Immature natural killer cell (primary cell): Measurements from ENCODE around the gene BOK. TPM values are rescaled to one million over a fixed set of nuclear protein-coding genes. Genes with fewer than 3 reads are reported as not detected.

Experiments used
- DNase-seq, 3 donors: peaks; one replicate each; pipeline ENCODE4 v3.0.0; 2022; ENCODE audit warnings: mixed read lengths in 1 of 3
- H3K27ac Mint-ChIP-seq, 6 donors: one replicate each; pipeline ENCODE4 v1.8.0; 2020; ENCODE audit warnings: mixed read lengths in 6 of 6, mild to moderate bottlenecking in 5 of 6, inconsistent platforms in 4 of 6, moderate library complexity in 3 of 6
- H3K27me3 Mint-ChIP-seq, 3 donors: one replicate each; pipeline ENCODE4 v1.8.0; 2020 to 2021; ENCODE audit warnings: low read depth in 3 of 3, mild to moderate bottlenecking in 3 of 3, mixed read lengths in 3 of 3, moderate library complexity in 3 of 3, inconsistent platforms in 1 of 3
- H3K36me3 Mint-ChIP-seq, 3 donors: one replicate each; pipeline ENCODE4 v1.8.0; 2020; ENCODE audit warnings: mixed read lengths in 3 of 3, inconsistent platforms in 2 of 3, mild to moderate bottlenecking in 2 of 3
- H3K4me1 Mint-ChIP-seq, 2 donors: one replicate each; pipeline ENCODE4 v1.8.0; 2020; ENCODE audit warnings: inconsistent platforms in 2 of 2, mild to moderate bottlenecking in 2 of 2, mixed read lengths in 2 of 2, moderate library complexity in 1 of 2
- H3K4me3 Mint-ChIP-seq, 5 donors: one replicate each; pipeline ENCODE4 v1.8.0; 2020; ENCODE audit warnings: mild to moderate bottlenecking in 5 of 5, mixed read lengths in 5 of 5, inconsistent platforms in 3 of 5, moderate library complexity in 3 of 5
- H3K9me3 Mint-ChIP-seq, 6 donors: one replicate each; pipeline ENCODE4 v1.8.0; 2020; ENCODE audit warnings: mild to moderate bottlenecking in 6 of 6, mixed read lengths in 6 of 6, inconsistent platforms in 4 of 6, moderate library complexity in 3 of 6
- polyA plus RNA-seq, 3 donors: library from polyadenylated mRNA; unstranded; fragments of 300-500 nt; fragmentation: Illumina TruSeq; gene quantifications; one replicate each; pipeline ENCODE4 v1.2.3, GENCODE V29; 2021

BOK gene
- polyA plus RNA-seq, 3 donors from 2014 or later: 15.2 to 21.4 (median 17.2) TPM

DNA sequence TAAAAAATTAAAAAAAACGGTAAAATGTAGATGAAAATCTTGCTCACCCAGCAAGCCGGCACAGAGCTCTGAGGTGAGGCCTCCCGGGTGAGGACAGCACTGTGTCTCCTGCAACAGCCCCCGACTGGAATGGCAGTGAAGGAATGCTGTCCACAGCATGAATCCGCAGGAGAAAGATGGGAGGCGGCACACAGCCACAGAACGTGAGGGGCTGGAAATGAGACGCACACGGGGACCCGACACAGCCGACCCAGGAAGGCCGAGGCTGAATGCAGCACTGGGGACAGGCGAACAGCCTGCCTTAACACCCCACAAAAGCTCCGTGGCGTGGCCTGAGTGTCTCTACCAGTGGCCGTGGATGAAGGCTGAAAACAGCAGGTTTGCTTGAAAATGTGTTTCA is 34.7 kb downstream of the BOK start:
- Mint-ChIP-seq H3K4me1 (no peaks in the 10 kb centered on the region), H3K4me3 (no peak overlapping the region), H3K36me3 (peaks cover 4 to 20% (median 11%) of the 10 kb centered on the region in 3 donors), H3K9me3 (peaks cover 0 to 2% (median 0%) of the 10 kb centered on the region in 6 donors), H3K27me3 (no peaks in the 10 kb centered on the region), H3K27ac (no peak overlapping the region)
- no peak for DNase-seq

DNA sequence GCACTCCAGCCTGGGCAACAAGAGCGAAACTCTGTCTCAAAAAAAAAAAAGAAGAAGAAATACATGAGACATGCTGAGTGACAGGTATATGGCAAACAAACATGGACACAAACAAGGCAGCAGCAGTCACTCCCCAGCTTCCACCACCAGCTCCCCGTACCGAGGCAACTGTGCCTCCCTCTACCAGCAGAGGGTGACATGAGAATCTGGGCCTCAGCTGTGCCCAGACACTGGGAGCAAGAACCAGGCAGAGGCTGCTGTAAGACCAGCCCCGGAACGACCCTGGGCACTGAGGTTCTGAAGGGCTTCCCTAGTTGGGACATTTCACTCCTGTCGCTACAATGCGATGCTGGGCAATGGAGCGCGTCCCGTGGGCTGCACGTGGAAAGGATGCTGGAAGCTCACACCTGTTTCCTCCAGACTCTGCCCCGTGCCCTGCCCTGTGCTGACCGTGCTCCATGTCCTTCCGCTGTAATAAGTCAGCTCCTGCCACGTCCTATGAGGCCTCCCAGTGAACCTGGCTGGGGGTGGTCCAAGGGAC is 37.1 kb downstream of the BOK start:
- Mint-ChIP-seq H3K4me3 (peak overlapping the region in 1 of 5 donors; percentile 13), H3K27me3 (no peaks in the 10 kb centered on the region), H3K27ac (no peak overlapping the region), H3K9me3 (no peaks in the 10 kb centered on the region), H3K36me3 (peaks cover 8 to 19% (median 8%) of the 10 kb centered on the region in 3 donors), H3K4me1 (no peaks in the 10 kb centered on the region)
- DNase-seq: peak in 1 of 3 donors; percentile 23

DNA sequence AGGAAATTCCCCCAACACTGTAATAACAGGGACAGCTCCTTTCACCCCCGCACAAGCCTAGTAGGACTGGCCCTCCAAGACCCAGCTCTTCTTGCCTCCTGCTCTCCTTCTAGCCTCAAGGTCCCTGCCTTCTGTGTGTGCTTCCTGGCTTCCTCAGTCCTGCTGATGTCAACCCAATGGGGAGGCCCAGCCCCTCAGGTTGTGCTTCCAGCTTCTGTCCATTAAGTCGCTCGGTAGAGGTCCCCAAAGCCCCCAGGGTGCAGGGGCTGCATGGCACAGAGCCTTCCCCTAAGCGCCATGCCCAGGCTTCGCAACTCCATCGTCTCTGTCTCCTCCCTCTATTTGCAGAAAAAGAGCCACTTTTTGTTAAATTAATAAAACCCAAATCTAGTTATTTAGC is 39.0 kb downstream of the BOK start:
- peaks cover 13 to 30% (median 15%) of the 10 kb centered on the region in 3 donors for H3K36me3 Mint-ChIP-seq

DNA sequence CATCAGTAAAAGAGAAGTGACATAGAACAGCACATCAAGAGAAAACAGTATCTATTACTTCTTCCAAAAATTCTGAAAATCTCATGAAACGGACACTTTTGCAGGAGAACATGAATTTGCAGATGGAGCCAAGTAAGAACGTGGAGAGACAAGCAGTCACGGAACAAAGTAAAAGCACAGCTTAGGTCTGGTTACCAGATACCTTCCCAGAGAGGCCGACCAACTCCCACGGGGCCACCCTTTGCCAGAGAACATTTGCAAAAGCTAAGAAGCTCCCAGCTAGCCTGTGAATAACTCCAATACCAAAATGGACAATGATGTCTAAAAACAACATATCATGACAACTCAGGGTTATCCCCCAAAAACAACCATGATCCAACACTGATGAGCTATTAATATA is 39.5 kb downstream of the BOK start:
- DNase-seq: no peak
- Mint-ChIP-seq H3K4me3 (no peak overlapping the region), H3K27ac (no peak overlapping the region), H3K4me1 (no peaks in the 10 kb centered on the region), H3K27me3 (no peaks in the 10 kb centered on the region), H3K36me3 (peaks cover 13 to 30% (median 15%) of the 10 kb centered on the region in 3 donors), H3K9me3 (no peaks in the 10 kb centered on the region)

More for the DNA sequence above, 39.0 kb downstream of the BOK start:
- H3K4me3 Mint-ChIP-seq: no peak overlapping the region
- no peaks in the 10 kb centered on the region for H3K27me3 Mint-ChIP-seq
- no peaks in the 10 kb centered on the region for H3K9me3 Mint-ChIP-seq
- H3K4me1 Mint-ChIP-seq: no peaks in the 10 kb centered on the region
- DNase-seq: no peak
- H3K27ac Mint-ChIP-seq: no peak overlapping the region

DNA sequence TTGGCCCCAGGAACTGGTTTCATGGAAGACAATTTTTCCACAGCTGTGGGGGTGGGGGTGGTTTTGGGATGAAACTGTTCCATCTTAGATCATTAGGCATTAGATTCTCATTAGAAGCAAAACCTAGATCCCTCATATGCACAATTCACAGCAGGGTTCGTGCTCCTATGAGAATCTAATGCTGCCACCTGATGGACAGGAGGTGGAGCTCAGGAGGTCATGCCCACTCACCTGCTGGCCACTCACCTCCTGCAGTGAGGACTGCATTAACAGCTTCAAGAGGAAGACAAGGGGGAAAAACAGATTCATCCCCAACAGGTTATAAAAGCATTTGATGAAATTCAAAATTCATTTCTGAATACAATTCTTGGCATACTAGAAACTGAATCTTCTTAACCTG is 39.9 kb downstream of the BOK start:
- Mint-ChIP-seq H3K4me3 (no peak overlapping the region), H3K4me1 (no peaks in the 10 kb centered on the region), H3K27me3 (no peaks in the 10 kb centered on the region), H3K27ac (no peak overlapping the region), H3K9me3 (no peaks in the 10 kb centered on the region), H3K36me3 (peaks cover 13 to 33% (median 17%) of the 10 kb centered on the region in 3 donors)
- DNase-seq: peak in 1 of 3 donors; percentile 18

DNA sequence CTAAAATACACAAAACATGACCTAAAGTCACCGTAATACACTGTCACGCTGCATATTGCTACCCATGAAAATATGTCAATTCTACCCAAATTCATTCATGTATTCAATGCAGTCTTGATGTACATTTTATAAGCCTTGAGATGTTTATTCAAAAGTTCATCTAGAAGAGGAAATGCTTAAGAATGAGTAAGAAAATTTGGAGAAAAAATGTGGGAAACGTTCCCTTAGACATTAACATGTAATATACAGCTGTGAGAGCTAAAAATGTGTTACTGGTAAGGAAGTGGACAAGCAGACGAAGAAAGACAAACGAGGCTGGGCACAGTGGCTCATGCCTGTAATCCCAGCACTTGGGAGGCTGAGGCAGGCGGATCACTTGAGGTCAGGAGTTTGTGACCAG is 41.1 kb downstream of the BOK start:
- peak overlapping the region in 1 of 6 donors; percentile 13 for H3K27ac Mint-ChIP-seq
- H3K4me1 Mint-ChIP-seq: no peaks in the 10 kb centered on the region
- H3K27me3 Mint-ChIP-seq: no peaks in the 10 kb centered on the region
- no peaks in the 10 kb centered on the region for H3K9me3 Mint-ChIP-seq
- no peak for DNase-seq
- no peak overlapping the region for H3K4me3 Mint-ChIP-seq
- peaks cover 8 to 31% (median 19%) of the 10 kb centered on the region in 3 donors for H3K36me3 Mint-ChIP-seq

DNA sequence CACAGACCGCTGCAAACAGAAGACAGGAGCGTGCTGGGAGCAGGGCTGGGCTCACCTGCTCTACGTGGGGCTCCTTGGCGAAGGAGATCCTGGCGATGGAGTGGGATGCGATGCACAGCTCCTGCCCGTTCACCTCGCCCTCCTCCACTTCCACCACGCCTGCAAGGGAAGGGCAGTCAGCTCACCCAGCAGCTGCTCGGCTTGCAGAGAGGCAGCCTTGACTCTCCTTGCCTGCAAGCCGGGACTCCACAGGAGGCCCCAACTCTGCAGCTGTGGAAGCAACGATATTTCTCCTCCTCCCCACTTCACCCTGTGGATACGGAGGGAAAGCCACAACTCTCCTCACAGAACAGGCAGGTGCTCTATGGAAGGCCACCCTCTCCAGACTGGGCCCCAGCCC is 43.3 kb downstream of the BOK start:
- DNase-seq: no peak
- no peaks in the 10 kb centered on the region for H3K4me1 Mint-ChIP-seq
- H3K36me3 Mint-ChIP-seq: peaks cover 8 to 35% (median 19%) of the 10 kb centered on the region in 3 donors
- H3K27ac Mint-ChIP-seq: no peak overlapping the region
- peaks cover 0 to 1% (median 0%) of the 10 kb centered on the region in 3 donors for H3K27me3 Mint-ChIP-seq
- no peaks in the 10 kb centered on the region for H3K9me3 Mint-ChIP-seq
- H3K4me3 Mint-ChIP-seq: no peak overlapping the region

DNA sequence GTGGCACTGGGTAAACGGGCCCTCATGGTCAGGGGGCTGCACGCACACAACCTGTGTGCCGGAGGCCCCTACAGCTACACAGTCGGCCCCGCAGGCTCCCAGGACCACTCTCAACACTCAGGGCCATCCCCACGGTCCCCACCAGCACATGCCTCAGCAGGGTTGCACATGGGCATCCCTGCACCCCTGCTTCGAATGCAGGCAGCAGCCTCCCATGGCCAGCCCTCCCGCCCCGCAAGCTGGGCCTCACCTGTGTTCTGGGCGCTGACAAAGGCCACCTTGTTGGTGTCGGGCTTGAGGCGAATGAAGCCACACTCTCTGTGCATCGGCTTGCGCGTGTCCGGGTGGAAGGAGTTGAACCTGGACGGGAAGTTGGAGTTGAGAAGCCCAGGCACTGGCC is 44.2 kb downstream of the BOK start:
- H3K27ac Mint-ChIP-seq: no peak overlapping the region
- peaks cover 8 to 32% (median 19%) of the 10 kb centered on the region in 3 donors for H3K36me3 Mint-ChIP-seq
- peaks cover 0 to under 1% of the 10 kb centered on the region in 2 donors for H3K4me1 Mint-ChIP-seq

DNA sequence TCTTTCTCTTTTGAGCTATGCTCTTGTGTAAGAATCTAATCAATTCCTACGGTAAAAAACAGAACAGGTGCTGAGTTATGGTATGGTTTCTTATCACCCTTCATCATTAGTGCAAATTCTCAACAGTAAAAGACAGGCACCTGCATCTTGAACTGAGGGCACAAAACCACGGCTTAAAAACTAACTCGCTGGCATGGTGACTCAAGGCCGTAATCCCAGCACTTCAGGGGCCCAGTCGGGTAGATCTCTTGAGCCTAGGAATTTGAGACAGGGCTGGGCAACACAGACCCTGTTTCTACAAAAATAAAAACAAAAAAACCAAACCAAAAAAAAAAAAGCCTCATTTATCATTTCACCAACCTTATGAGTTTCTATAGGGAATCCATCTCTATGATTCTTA is 45.1 kb downstream of the BOK start:
- H3K9me3 Mint-ChIP-seq: no peaks in the 10 kb centered on the region
- H3K27me3 Mint-ChIP-seq: peaks cover 0 to 1% (median under 1%) of the 10 kb centered on the region in 3 donors
- peak overlapping the region in 1 of 6 donors; percentile 4 for H3K27ac Mint-ChIP-seq
- H3K4me3 Mint-ChIP-seq: no peak overlapping the region
- DNase-seq: no peak
- peaks cover 8 to 28% (median 19%) of the 10 kb centered on the region in 3 donors for H3K36me3 Mint-ChIP-seq
- H3K4me1 Mint-ChIP-seq: peaks cover 8 to 10% of the 10 kb centered on the region in 2 donors

More for the DNA sequence above, 44.2 kb downstream of the BOK start:
- DNase-seq: no peak
- Mint-ChIP-seq H3K9me3 (no peaks in the 10 kb centered on the region), H3K4me3 (no peak overlapping the region), H3K27me3 (peaks cover 0 to 1% (median 0%) of the 10 kb centered on the region in 3 donors)

DNA sequence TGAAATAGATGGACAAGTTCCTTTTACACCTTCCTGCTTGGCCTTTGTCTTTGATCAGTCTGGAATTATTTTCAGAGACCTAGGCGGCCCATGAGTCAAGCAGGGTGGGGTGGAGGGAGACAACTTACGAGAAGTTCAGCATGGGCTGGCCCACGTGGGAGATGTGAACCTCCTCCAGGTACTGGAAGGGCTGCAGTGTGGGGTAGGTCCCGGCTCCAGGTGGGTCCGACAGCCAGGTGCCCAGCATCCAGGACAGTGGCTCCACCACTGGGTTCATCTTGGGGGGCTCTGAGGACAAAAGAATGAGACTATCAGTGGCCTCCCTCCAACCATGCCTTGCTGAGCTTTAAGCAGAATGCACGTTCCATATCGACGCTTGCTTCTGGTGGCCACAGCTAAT is 47.6 kb downstream of the BOK start:
- H3K27me3 Mint-ChIP-seq: peaks cover 0 to 6% (median 1%) of the 10 kb centered on the region in 3 donors
- peaks cover 2 to 18% (median 9%) of the 10 kb centered on the region in 3 donors for H3K36me3 Mint-ChIP-seq
- H3K27ac Mint-ChIP-seq: no peak overlapping the region
- H3K9me3 Mint-ChIP-seq: no peaks in the 10 kb centered on the region
- H3K4me1 Mint-ChIP-seq: peaks cover 22 to 24% of the 10 kb centered on the region in 2 donors
- DNase-seq: no peak
- H3K4me3 Mint-ChIP-seq: no peak overlapping the region

DNA sequence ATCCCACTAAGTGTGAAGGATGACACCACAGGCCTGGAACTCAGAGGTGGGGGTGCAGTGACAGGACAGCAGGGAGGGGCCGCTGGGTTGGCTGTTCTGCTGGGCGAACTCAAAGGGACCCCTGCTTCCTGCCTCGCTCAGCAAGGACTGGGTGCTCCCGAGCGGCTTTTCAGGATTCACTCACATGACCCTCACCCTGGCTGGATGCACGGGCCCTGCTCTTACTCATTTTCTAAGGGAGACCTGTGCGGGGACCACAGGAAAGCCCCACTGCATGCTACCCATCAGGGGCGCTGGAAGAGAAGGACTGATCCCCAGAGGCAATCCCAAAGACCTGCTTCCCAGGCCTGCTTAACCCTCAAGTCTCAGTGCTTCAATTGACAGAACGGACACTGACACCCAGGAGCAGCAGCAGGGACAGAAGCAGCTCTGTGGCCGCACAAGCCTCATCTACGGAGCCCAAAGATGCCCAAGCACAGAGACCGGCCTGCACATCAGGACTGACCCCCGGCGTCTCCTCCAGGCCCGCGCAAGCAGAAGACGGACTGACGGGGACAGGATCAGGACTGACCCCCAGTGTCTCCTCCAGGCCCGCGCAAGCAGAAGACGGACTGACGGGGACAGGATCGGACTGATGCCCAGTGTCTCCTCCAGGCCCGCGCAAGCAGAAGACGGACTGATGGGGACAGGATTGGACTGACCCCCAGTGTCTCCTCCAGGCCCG is 48.8 kb downstream of the BOK start:
- Mint-ChIP-seq H3K27ac (no peak overlapping the region), H3K9me3 (no peaks in the 10 kb centered on the region), H3K4me1 (peaks cover 22 to 24% of the 10 kb centered on the region in 2 donors), H3K4me3 (no peak overlapping the region), H3K27me3 (peaks cover 0 to 6% (median 1%) of the 10 kb centered on the region in 3 donors), H3K36me3 (peaks cover 0 to 9% (median 4%) of the 10 kb centered on the region in 3 donors)
- no peak for DNase-seq

DNA sequence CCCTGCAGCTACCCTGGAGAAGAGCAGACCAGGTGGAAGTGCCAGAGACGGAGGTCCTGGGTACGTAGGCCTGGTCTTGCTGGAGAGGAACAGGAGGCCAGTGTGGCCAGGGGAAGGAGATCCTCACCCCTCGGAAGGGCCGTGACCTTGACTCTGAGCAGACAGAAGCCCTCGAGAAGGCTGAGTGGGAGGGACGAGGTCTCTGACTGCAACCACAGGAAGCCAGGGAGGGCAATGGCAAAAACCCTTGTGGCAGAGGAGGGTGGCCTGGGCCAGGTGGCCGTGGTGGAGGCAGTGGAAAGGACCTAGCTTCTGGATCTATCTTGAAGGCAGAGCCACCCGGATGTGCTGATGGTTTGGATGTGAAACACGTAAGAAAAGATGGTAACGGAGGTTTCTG is 50.3 kb downstream of the BOK start:
- Mint-ChIP-seq H3K27me3 (peaks cover 0 to 6% (median 1%) of the 10 kb centered on the region in 3 donors), H3K27ac (peak overlapping the region; percentile 50 to 90 (median 80)), H3K4me1 (peaks cover 22 to 24% of the 10 kb centered on the region in 2 donors), H3K9me3 (no peaks in the 10 kb centered on the region), H3K36me3 (peaks cover 0 to 4% (median 0%) of the 10 kb centered on the region in 3 donors), H3K4me3 (peak overlapping the region; percentile 80 to 91 (median 85))
- peak; percentile 41 to 49 (median 43) for DNase-seq

DNA sequence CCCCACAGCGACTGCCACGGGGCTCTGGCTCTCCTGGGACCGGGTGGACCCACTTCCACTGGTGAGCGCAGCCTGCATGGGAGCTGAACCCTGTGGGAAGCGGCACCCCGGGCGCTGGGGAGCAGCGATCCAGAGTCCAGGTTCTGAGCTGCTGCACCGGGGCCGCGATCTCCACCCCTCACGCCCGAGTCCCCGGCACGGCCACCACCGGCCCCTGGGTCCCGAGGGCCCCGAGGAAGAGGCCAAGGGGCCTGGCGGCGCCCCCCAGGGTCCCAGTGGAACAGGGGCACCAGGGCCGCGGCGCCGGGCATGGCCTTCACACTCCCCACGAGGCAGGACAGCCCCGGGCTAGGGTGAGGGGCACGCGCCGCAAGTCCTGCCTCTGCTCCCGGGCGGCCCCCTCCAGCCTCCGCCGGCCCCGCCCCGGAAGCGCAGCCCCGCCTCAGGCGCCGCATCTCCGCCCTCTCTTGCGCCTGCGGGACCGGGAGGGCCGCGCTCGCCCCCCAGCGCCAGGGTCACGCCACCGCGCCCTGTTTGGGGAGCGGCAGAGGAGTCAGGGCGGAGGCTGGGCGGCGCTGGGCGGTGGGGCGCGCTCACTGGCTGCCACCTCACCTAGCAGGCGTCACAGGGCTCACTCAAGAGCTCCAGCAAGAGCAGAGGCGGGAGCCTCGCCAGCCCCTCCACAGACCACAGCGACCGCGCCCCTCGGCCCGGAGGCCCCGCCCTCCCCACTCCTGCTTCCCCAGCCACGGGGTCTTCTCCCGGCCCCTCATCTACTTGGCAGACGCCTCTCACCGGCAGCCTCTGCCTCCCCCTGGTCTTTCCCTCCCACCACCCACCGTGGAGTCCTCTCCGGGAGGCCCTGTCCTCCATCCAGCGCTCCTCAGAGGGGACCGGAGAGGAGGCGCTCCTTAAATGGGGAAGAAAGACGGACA is 51.6 kb downstream of the BOK start:
- Mint-ChIP-seq H3K4me1 (peaks cover 23 to 24% of the 10 kb centered on the region in 2 donors), H3K4me3 (peak overlapping the region; percentile 46 to 85 (median 81)), H3K27me3 (peaks cover 0 to 8% (median 1%) of the 10 kb centered on the region in 3 donors), H3K27ac (peak overlapping the region in 5 of 6 donors; percentile 58 to 92 (median 85)), H3K9me3 (no peaks in the 10 kb centered on the region), H3K36me3 (peaks cover 0 to under 1% (median 0%) of the 10 kb centered on the region in 3 donors)
- peak; percentile 88 to 90 (median 89) for DNase-seq
